GM18502 (cell line): ENCODE measurements around the gene NPAS1.
"Not testable (repeated sequence)": the region's sequence is repeated elsewhere in the genome, so short reads cannot be mapped to it uniquely, and the experiment has no call there.

Experiments
- ATAC-seq: cut with Tn5 transposase; IDR thresholded peaks from one replicate; pipeline ENCODE4 v1.9.1; 2021; ENCODE audit warnings: mild to moderate bottlenecking; ENCODE audit not compliant: unreplicated experiment, poor library complexity

NPAS1 gene

DNA sequence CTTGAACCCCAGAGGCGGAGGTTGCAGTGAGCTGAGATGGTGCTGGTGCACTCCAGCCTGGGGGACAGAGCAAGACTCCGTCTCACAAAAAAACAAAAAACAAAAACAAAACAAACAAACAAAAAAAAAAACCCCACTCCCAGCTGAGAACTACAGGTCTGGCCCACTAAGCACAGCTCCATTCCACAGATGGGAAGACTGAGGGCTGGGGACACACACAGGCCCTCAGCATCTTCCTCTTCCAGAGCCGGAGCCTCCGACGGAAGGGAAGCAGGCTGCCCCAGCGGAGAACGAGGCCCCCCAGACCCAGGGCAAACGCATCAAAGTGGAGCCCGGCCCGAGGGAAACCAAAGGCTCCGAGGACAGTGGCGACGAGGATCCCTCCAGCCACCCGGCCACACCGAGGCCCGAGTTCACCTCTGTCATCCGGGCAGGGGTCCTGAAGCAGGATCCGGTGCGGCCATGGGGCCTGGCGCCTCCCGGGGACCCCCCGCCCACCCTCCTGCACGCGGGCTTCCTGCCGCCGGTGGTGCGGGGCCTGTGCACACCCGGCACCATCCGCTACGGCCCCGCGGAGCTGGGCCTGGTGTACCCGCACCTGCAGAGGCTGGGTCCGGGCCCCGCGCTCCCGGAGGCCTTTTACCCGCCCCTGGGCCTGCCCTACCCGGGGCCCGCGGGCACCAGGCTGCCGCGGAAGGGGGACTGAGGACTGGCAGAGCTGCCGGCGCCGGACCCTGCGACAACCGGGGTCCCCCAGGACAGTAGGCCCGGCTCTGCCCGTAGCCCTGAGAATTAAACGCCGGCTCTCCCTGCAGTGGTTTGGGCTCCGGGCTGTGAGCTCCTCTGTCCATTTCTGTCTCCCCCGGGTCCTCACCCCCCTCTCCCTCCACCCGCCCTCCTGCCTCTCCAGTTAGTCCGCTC, 25.6 kb downstream of the NPAS1 start:
- no peak for ATAC-seq

DNA sequence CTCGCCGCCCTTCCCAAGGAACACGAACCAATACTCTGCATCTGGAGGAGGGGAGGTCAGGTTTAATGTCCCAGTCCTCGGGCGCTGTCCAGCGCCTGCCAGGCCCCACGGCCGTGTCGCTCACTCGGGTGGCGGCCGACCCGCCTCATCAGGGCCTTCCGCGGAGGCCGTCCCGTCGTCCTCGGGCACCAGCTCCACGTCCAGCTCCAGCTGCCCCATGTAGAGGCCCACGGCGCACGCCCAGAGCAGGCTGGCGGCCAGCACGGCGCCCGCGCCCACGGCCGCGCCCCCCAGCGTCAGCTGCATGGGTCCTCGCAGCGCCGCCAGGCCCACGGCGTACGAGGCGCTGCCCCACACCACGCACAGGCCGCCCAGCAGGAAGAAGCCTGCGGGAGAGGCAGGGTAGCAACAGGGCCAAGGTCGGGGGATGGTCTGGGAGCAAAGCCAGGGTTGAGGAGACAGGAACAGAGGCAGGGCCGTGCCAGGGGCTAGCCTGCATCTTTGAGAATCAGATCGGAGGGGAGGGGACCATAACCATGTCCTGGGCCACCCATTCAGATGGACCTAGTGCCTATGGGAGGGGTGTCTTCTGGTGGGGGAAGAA, 26.3 kb downstream of the NPAS1 start:
- ATAC-seq: no peak

DNA sequence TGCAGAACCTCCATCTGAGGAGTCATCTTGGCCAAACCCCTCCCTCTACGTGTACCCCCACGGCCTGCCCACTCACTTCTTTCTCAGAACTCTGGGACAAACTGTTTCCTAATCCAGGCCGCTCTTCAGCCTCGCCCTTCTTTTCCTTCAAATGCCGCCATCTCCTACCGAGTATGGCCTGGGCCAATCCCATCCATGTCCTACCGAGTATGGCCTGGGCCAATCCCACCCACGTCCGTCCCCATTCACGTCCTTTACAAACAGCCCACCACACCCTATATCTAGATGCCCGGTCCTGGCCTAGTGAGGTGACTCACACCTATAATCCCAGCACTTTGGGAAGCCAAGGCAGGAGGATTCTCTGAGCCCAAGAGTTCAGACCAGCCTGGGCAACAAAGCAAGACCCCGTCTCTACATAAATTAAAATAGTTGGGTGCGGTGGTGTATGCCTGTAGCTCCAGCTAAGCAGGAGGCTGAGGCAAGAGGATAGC, 27.7 kb downstream of the NPAS1 start:
- ATAC-seq: no peak

DNA sequence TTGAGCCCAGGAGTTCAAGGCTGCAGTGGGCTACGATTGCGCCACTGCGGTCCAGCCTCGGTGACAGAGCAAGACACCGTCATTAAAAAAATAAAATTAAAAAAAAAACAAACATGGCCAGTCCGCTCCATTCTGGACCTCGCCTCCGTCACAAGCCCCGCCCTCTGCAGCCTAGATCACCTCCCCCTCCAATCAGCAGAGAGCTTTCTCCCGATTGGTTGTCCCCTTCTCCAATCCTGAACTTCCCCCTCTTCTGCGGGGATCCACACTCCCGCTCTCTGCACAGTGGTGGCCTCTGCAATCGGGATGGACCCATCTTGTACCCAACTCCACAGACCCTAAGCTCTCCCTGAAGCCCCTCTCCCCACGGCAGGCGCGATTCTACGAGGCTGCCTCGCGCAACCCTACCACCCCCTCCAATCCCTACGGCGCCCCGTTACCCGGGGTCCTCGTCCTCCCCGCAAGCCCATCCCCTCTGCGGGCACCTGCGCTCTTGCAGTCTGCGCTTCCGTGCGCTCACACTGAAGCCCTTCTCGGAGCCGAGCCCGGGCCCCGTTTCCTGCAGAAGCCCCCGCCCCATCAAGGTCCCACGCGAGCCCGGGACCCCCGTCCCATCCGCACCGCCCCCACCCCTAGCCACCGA, 28.2 kb downstream of the NPAS1 start:
- peak; percentile 54 for ATAC-seq

DNA sequence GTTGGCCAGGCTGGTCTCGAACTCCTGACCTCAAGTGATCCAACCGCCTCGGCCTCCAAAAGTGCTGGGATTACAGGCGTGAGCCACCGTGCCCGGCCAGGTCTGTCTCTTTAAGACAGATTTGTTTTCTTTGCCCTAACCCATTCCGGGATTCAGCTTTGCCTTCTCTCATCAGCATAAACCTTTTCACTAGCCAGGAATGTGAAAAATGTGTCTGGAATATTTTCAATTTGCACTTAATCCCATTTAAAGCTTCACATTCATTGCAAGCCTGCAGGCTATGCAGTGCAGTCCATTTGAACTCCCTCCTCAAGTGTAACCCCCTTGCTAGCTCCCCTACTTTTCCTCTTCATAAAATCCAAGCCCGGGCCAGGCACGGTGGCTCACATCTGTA, 29.7 kb downstream of the NPAS1 start:
- ATAC-seq: no peak

DNA sequence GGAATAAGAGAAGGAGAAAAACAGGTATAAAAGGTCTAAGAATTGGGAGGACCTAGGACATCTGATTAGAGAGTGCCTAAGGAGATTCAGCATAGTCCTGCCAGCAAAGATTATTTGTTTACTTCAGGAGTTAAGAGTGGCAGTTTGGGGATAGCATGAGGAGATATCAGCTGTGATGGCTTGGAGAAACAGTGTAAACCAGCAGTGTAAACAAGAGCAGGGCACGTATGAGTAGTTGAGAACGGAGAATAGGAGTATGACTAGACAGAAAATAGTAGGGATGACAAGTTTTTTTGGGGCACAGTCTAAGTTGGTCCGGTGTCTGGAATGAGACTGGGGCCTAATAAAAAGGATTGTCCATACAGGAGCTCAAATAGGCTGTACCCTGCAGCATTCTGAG, 30.9 kb downstream of the NPAS1 start:
- not testable (repeated sequence) for ATAC-seq

DNA sequence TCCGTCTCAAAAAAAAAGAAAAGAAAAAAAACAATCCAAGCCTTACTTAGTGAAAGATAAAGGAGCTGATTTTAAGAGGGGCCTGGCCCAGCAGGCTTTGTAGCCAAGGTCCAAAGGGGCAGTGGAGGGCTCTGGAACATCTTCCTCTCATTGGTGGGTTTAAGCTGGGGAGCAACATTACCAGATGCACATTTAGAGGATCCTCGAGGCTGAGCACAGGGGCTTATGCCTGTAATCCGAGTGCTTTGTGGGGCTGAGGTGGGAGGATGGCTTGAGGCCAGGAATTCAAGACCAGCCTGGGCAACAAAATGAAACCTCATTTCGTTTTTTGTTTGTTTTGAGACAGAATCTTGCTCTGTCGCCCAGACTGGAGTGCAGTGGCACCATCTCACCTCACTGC, 36.8 kb downstream of the NPAS1 start:
- ATAC-seq: no peak

DNA sequence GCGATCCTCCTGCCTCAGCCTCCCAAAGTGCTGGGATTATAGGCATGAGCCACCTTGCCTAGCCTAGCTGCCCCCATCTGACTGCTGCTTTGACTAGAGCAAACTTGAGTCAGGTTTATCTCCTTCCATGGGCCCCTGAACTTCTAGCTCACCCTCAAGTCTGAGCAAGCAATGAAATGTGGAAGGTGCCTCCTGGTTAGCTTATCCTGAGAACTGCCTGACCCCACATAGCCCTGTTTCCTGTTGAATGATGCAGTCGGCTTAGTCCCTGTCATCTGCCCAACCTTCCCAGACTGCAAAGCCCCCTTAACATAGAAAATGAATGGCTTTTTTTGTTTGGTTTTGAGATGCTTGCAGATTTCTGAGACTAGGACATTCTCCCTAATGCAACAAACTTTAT, 37.7 kb downstream of the NPAS1 start:
- ATAC-seq: no peak

DNA sequence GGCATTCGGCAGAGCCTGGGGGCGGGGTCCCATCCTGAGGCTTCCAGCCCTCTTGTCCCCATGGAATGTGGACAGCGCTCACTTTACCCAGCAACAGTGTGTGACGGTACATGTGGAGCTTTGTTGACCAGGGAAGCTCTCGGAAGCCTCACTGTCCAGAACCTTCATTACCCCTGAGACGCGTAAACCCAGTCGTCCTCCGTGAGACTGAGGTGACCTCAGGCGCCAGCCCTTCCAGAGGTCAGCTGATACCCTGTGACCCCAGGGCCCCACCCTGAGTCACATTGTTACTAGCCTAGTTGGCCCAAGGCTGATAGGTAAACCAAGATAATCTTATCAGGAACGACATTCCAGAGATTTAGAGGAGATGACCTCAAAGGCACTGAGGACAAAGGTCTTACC, 39.0 kb downstream of the NPAS1 start:
- ATAC-seq: no peak

DNA sequence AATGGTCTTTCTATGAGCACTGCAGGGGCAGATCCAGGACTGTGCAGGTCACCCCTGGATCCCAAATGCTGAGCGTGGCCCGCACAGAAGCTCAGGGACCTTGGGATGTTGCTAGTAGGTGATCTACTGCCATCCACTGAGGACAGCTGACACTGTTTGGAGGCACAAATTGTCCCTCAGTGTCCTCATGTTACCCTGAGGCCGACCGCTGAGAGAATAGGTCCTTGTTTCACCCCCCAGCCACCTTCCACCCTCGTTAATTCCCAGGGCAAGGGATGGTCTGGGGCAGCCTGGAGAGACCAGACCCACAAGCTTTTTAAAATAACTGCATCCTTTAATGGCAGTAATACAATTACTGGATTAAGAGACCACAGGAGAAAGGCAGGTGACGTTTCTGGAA, 44.2 kb downstream of the NPAS1 start:
- ATAC-seq: no peak

DNA sequence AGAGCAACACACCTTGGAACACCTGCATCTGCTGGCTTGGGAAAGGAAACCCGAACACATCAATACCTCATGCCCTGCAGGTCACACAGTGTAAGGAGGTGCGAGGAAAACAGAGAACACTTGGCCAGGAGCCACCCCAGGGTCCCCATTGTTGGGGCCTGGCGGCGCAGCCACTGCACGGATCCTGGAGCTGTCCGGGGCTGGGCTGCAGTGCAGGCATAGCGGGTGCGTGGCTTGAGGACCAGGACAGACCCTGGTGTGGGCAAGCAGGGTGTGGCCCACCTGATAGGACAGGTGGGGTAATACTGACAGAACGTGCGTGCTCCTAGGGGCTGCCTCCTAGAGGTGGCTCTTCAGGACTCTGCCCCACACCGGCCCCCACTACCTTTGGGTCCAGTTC, 45.6 kb downstream of the NPAS1 start:
- no peak for ATAC-seq

DNA sequence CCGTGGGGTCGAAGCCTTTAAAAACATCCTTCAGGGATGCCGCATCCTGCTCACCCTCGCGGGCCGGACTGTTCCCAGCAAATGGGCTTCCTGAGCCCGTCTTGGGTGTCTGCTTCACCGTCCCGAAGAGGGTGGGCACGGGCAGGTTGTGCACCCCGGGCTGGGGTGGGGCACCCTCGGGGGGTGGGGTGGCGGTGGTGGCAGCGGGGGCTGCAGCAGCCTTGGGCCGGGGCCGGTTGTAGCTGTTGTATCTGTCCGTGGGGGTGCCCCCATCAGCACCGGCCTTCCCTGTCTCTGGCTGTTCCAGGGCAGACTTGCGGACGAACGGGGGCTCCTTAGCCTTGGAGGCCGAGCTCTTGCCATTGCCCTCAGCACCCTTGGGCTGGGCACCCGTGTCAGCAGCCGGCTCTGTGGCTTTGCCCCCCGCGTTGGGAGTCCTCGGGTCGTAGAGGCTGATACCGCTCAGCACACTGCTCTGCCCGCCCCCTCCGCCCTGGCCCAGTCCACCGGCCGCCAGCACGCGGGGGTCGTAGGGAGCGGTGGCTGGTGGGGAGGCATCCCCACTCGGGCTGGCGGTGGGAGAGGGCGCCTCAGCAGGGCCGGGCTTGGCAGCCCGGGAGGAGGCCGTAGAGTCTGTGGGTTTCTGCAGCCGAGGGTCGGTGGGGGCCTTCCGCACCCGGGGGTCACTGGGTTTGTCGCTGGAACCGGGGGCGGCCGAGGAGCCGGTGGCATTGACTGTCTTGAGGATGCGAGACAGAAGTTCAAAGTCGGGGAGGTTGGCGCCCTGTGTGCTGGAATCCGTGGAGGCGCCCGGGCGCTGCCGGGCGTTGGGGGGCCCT, 47.0 kb downstream of the NPAS1 start:
- ATAC-seq: no peak

DNA sequence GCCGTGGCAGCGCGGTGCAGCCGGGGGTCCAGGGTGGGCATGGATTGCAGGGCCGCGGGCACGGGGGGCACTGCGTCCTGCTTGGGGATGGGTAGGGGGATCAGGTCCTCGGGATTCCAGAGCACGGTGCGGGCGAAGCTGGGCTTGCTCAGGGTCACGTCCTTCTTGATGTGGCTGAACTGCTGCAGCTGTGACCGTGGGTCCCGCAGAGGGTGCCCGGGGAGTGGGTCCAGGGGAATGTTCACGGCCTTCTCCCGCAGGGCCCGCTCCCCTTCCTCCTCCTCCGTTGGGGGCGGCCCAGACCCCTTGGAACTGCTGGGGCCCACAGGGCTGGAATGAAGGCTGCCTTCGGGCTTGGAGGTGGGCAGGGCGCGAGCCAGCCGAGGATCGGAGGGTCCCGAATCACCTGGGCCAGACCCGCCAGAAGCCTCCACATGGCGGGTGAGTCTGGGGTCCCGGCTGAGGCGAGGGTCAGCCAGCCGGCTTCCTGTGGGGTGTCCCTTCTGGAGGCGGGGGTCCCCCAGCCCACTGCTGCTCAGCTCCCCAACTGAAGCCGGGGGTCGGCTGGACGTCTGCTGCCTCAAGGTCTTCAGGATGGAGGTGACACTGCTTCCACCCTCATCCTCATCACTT, 47.7 kb downstream of the NPAS1 start:
- no peak for ATAC-seq

DNA sequence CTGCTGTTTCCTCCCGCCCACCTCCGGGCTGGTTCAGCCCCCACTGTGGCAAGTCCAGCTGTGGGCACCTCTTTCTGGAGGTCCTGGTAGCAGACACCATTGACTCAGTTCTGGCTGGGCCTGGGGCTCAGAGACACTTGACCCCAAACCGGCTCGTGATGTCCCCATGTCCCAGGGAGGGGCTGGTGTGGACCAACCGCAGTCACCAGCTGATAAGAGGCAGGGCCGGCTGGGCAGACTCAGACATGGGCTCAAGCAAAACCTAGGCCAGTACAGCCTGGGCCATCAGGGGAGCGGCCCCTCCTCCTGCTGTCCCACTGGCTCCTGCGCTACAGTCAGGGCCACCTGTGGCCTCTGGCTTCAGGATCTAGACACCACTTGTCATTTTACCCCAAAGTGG, 48.6 kb downstream of the NPAS1 start:
- ATAC-seq: no peak

DNA sequence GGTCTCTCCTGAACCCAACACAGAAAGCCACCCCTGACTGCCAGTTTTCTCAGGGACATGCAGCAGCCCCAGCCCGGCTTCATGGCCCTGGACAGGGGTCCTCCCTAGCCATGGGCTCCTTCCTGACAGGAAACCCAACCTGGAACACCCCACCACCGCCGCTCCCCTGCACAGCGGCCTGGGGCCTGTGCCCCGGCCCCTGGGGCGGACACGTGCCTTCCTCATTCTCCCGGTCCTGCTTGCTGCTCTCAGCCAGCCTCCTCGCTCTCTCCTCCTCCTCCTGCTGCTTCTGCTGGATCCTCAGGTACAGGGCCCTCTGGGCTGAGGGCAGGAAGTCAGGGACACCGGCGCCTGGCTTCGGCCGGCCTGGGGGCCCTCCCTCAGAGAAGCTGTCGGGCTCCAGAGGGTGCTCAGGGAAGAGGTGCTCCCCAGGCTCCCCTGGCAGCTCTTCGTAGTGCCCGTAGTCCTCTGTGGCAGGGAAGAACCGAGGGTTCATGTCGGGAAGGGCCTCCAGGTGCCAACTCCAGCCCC, 49.3 kb downstream of the NPAS1 start:
- no peak for ATAC-seq

DNA sequence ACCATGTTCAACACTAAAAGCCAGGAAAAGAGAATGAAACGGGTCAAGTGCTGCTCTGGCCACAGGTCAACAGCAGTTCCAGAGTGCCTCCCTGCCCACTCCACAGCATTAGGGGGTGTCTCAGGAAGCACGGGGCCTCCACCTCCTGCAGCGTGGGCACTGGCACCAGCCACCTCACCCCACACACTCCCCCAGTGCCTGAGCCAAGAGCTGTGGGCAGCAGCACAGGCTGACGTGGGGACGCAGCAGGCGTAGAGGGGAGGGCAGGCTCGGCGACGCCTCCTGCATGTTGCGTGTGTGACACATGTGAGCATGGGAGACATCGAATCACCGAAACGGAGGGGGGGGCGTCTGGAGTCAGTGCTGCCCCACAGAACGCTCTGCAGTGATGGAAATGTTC, 50.2 kb downstream of the NPAS1 start:
- ATAC-seq: no peak

DNA sequence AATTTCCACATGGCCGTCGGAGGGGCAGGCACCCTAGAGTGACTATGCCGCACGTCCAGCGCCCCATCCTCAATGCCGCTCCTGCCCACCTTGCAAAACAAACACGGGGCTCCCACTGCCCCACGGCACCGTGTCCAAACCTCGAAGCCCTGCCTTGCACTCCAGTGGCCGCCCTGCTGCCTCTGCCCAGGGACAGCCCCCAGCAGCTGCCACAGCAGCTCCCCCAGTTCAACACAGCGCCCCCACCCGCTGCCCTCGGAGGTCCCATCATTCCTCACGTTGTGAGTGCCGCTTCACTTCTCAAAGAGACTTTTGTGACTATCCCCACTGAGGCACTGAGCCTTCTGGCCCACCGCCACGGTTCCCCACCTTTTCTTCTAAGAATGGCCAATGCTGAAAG, 51.1 kb downstream of the NPAS1 start:
- ATAC-seq: no peak

DNA sequence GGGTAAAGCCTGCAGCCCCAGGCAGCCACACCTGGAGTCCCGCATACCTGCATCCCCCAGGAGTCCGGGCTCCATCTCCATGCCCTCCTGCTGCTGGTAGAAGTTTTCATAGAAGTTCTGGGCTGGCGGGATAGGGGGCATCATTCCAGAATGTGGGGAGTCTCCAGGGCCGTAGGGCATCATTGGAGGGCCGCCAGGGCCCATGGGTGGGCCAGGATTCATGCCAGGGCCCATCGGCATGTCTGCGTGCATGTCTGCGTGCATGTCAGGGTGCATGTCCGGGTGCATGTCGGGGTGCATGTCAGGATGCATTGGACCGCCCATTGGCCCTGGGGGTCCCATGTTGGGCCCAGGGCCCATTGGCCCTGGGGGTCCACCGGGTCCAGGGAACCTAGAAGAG, 52.1 kb downstream of the NPAS1 start:
- no peak for ATAC-seq

DNA sequence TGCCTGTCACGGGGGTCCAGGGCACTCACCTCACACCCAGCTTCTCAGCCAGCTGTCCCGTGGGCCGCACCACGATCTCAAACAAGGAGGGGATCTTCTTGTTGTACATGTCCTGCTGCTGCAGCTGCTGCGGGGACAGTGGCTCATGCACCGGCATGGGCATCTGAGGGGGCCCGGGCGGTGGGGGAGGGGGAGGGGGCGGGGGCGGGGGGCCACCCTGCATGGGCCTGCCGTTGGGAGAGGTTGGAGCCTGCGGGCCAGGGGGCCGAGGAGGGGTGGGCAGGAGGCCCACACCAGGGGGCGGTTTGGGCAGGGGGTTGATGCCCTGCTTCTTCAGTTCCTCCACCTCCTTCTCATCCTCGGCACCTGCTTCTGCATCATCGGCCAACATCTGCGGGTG, 52.7 kb downstream of the NPAS1 start:
- ATAC-seq: no peak

DNA sequence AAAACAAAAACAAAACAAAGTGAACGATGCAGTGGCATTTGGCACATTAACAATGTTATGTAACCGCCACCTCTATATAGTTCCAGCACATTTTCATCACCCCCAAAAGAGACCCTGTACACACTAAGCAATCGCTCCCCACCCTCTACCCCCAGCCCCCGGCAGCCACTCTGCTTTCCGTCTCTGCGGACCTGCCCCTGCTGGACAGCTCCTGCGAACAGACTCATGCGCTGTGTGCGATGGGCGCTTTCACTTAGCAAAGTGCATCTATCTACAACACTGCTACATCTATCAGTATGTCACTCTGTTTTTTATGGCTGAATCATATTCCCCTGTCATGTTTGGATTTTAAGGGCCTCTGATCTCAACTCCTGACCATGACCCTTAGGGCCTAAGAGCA, 53.9 kb downstream of the NPAS1 start:
- no peak for ATAC-seq
